Endothelial cell of umbilical vein (primary cell): ENCODE data around the gene CHST3. TPM values are rescaled to one million over a fixed set of nuclear protein-coding genes. Genes with fewer than 3 reads are reported as not detected.

Experiments
- BruUV-seq: library from RNA; stranded (reverse); fragments of 400-500 nt; replicated peaks from 2 replicates; lab custom pipeline; 2021; lab: Mats Ljungman, UMichigan
- CTCF ChIA-PET: fragments of 300-600, 350-600 bp; sonication (Branson Sonifier 250); formaldehyde crosslinking; loops from one replicate; lab custom pipeline; 2021; ENCODE audit warnings: antibody characterized with exemption, inconsistent platforms; lab: Charles Lee
- POLR2A ChIA-PET: fragments of 300-600, 350-600 bp; sonication (Branson Sonifier 250); formaldehyde crosslinking; loops from one replicate; lab custom pipeline; 2021; ENCODE audit warnings: antibody characterized with exemption, inconsistent platforms; lab: Charles Lee
- DNase-seq: peaks from one replicate; pipeline ENCODE4 v3.0.0-alpha.2; 2011; ENCODE audit warnings: low read depth, low spot score
- FAIRE-seq: peaks from 2 replicates; lab custom pipeline; 2011; peaks lifted over from hg19 to GRCh38; lab: Jason Lieb, UNC
- H2AFZ ChIP-seq: 2 replicates; pipeline ENCODE4 v1.6.0; 2012; ENCODE audit warnings: low read depth, low read length, control low read depth, inconsistent platforms
- H3K27ac ChIP-seq: 2 replicates; pipeline ENCODE4 v1.5.1; 2011; ENCODE audit warnings: low read depth, mild to moderate bottlenecking, control low read depth, low read length, moderate library complexity; ENCODE audit not compliant: insufficient read depth
- H3K27me3 ChIP-seq, 2 experiments: 2 replicates each; pipeline versions ENCODE4 v1.6.0 to v1.6.1; 2011; ENCODE audit warnings: low read length in 2 of 2, mixed read lengths in 1 of 2; ENCODE audit not compliant: control insufficient read depth in 2 of 2, insufficient read depth in 2 of 2
- H3K36me3 ChIP-seq, 2 experiments: 2 replicates in 1 of 2; 3 replicates in 1 of 2; pipeline ENCODE4 v1.5.1; 2011; ENCODE audit warnings: low read length in 2 of 2, mild to moderate bottlenecking in 1 of 2, moderate library complexity in 1 of 2; ENCODE audit not compliant: control insufficient read depth in 2 of 2, insufficient read depth in 2 of 2; ENCODE audit errors: extremely low read depth in 1 of 2
- H3K4me1 ChIP-seq: 3 replicates; pipeline ENCODE4 v1.5.1; 2011; ENCODE audit warnings: mild to moderate bottlenecking, low read length; ENCODE audit not compliant: control insufficient read depth, insufficient read depth; ENCODE audit errors: extremely low read depth
- H3K4me2 ChIP-seq: 2 replicates; pipeline ENCODE4 v1.6.1; 2011; ENCODE audit warnings: low read length, control low read depth, mixed read lengths; ENCODE audit not compliant: insufficient read depth
- H3K4me3 ChIP-seq, 3 experiments: fragments of 200-600 bp in 1 of 3; sonication (generic), shearing (Covaris generic) in 1 of 3; replicated peaks in 1 of 3; 2 replicates each; pipeline ENCODE4 v1.5.1; 2011 to 2016; ENCODE audit warnings: control low read depth in 3 of 3, low read length in 3 of 3, mild to moderate bottlenecking in 2 of 3, inconsistent platforms in 1 of 3, low read depth in 1 of 3, moderate library complexity in 1 of 3; ENCODE audit not compliant: insufficient read depth in 1 of 3
- H3K79me2 ChIP-seq: 2 replicates; pipeline ENCODE4 v1.6.0; 2012; ENCODE audit warnings: low read length, inconsistent platforms; ENCODE audit not compliant: control insufficient read depth, insufficient read depth
- H3K9ac ChIP-seq: replicated peaks from 2 replicates; pipeline ENCODE3; 2011; ENCODE audit warnings: low read length, control low read depth; ENCODE audit not compliant: insufficient read depth; ENCODE audit errors: extremely low read depth
- H3K9me1 ChIP-seq: replicated peaks from 3 replicates; pipeline ENCODE4 v1.6.0; 2011; ENCODE audit warnings: mild to moderate bottlenecking, low read length; ENCODE audit not compliant: control insufficient read depth, insufficient read depth; ENCODE audit errors: extremely low read depth
- H3K9me3 ChIP-seq: replicated peaks from 2 replicates; pipeline ENCODE4 v1.5.1; 2012; ENCODE audit warnings: low read length, inconsistent platforms; ENCODE audit not compliant: control insufficient read depth, insufficient read depth
- H4K20me1 ChIP-seq: replicated peaks from 2 replicates; pipeline ENCODE3; 2011; ENCODE audit warnings: mild to moderate bottlenecking, low read length; ENCODE audit not compliant: control insufficient read depth, insufficient read depth; ENCODE audit errors: extremely low read depth
- EZH2 ChIP-seq: IDR thresholded peaks from 2 replicates; pipeline ENCODE4 v1.6.1; 2012; ENCODE audit warnings: borderline replicate concordance, low read depth, mild to moderate bottlenecking, moderate library complexity, low read length, inconsistent platforms; ENCODE audit not compliant: severe bottlenecking
- FOS ChIP-seq: IDR thresholded peaks from 2 replicates; pipeline ENCODE4 v1.6.1; 2011; ENCODE audit warnings: mild to moderate bottlenecking, low read length, moderate library complexity, borderline replicate concordance; ENCODE audit not compliant: insufficient read depth
- GATA2 ChIP-seq: IDR thresholded peaks from 2 replicates; pipeline ENCODE4 v1.7.0; 2011; ENCODE audit warnings: low read depth, mild to moderate bottlenecking, moderate library complexity, mixed read lengths, low read length; ENCODE audit not compliant: insufficient read length, insufficient read depth
- JUN ChIP-seq: IDR thresholded peaks from 2 replicates; pipeline ENCODE4 v1.6.1; 2011; ENCODE audit warnings: borderline replicate concordance, low read depth; ENCODE audit not compliant: insufficient read length, insufficient read depth
- MYC ChIP-seq: IDR thresholded peaks from one replicate; pipeline ENCODE4 v1.6.1; 2011; ENCODE audit warnings: mild to moderate bottlenecking, low read depth, low read length
- POLR2A ChIP-seq: IDR thresholded peaks from 2 replicates; pipeline ENCODE4 v1.6.1; 2012; ENCODE audit warnings: low read depth, mild to moderate bottlenecking, control low read depth, low read length
- POLR2AphosphoS5 ChIP-seq: IDR thresholded peaks from 2 replicates; pipeline ENCODE4 v1.6.1; 2012; ENCODE audit warnings: low read depth, mild to moderate bottlenecking, control low read depth, low read length, moderate library complexity; ENCODE audit not compliant: insufficient read depth
- dilution Hi-C: fragments of 300-500 bp; cut with MboI; formaldehyde crosslinking; loops from one replicate; pipeline ENCODE4 v1.15.0; 2019; ENCODE audit warnings: low sequenced_read_pairs; ENCODE audit not compliant: extremely low pct_ligation_motif_present
- intact Hi-C: fragments of 100-400 bp; cut with micrococcal nuclease; formaldehyde crosslinking; loops from one replicate; pipeline ENCODE4 v1.10.0; 2022
- polyA plus RNA-seq, 4 experiments: library from polyadenylated mRNA; depleted of rRNA in 3 of 4; stranded (reverse) in 3 of 4; unstranded in 1 of 4; fragments of >200 nt; gene quantifications; 2 replicates each; pipeline versions ENCODE4 v1.2.1 to v1.2.3, GENCODE V29; 2011 to 2012; ENCODE audit warnings: missing spikeins in 1 of 4
- total RNA-seq: library from RNA; stranded (reverse); gene quantifications from 2 replicates; pipeline ENCODE4 v1.2.3, GENCODE V29; 2021
- TF ChIP-seq, protein P1 (sequence below): IDR thresholded peaks from 2 replicates; pipeline ENCODE4 v1.6.1; 2011; ENCODE audit not compliant: insufficient read depth, insufficient read length
- TF ChIP-seq, protein P2 (sequence below), 2 donors: IDR thresholded peaks; 1 replicate in 1 of 2; 2 replicates in 1 of 2; pipeline ENCODE4 v1.5.1; 2011; ENCODE audit warnings: low read length in 2 of 2, mild to moderate bottlenecking in 2 of 2, moderate library complexity in 2 of 2, control low read depth in 1 of 2, inconsistent platforms in 1 of 2, low read depth in 1 of 2; ENCODE audit not compliant: insufficient read depth in 1 of 2; ENCODE audit errors: extremely low read depth in 1 of 2

The CHST3 gene
- total and polyA plus RNA-seq, 2 donors (not counting 3 experiments of a cell fraction or from before 2014, with no cell fraction given): 5.5 to 11.5 TPM

GRCh38 chr10:71959526-71959925 lies 4.7 kb upstream of the CHST3 start:
- no peak overlapping the region for H3K9ac ChIP-seq
- POLR2A ChIA-PET: no interaction called here
- no peaks in the 10 kb centered on the region for H3K36me3 ChIP-seq
- dilution Hi-C loops: no loop called here
- CTCF ChIA-PET: interaction anchor here (0.9 to 1.1 kb wide), 2 partner anchors 19 to 89 kb away, joined by 5 read pairs; no protein-coding TSS in a partner anchor
- peaks cover 15% of the 10 kb centered on the region for H3K4me1 ChIP-seq
- no peaks in the 10 kb centered on the region for H3K9me1 ChIP-seq
- TF ChIP-seq FOS (no peak), JUN (no peak), EZH2 (no peak), MYC (no peak), POLR2AphosphoS5 (no peak), POLR2A (no peak), GATA2 (no peak)
- TF ChIP-seq, protein P1, sequence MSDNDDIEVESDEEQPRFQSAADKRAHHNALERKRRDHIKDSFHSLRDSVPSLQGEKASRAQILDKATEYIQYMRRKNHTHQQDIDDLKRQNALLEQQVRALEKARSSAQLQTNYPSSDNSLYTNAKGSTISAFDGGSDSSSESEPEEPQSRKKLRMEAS: no peak
- TF ChIP-seq, protein P2, sequence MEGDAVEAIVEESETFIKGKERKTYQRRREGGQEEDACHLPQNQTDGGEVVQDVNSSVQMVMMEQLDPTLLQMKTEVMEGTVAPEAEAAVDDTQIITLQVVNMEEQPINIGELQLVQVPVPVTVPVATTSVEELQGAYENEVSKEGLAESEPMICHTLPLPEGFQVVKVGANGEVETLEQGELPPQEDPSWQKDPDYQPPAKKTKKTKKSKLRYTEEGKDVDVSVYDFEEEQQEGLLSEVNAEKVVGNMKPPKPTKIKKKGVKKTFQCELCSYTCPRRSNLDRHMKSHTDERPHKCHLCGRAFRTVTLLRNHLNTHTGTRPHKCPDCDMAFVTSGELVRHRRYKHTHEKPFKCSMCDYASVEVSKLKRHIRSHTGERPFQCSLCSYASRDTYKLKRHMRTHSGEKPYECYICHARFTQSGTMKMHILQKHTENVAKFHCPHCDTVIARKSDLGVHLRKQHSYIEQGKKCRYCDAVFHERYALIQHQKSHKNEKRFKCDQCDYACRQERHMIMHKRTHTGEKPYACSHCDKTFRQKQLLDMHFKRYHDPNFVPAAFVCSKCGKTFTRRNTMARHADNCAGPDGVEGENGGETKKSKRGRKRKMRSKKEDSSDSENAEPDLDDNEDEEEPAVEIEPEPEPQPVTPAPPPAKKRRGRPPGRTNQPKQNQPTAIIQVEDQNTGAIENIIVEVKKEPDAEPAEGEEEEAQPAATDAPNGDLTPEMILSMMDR (IDR thresholded peaks at IDR 0.05; ENCODE audit: extremely low read depth in 1 of 2, insufficient read depth in 1 of 2, low read depth in 1 of 2, low read length in 2 of 2): no peak
- no peaks in the 10 kb centered on the region for H3K27me3 ChIP-seq
- no peak for FAIRE-seq
- H3K4me2 ChIP-seq: no peak overlapping the region
- DNase-seq: no peak
- H2AFZ ChIP-seq: no peak overlapping the region
- BruUV-seq: no TSS peak
- intact Hi-C loops: no loop called here
- H3K27ac ChIP-seq: no peak overlapping the region
- no peaks in the 10 kb centered on the region for H4K20me1 ChIP-seq
- H3K9me3 ChIP-seq: no peaks in the 10 kb centered on the region
- no peaks in the 10 kb centered on the region for H3K79me2 ChIP-seq
- H3K4me3 ChIP-seq: no peak overlapping the region
